Activated CD4-positive, alpha-beta T cell treated with anti-CD3 and anti-CD28 coated beads, Interleukin-2, Interleukin-6, amounts not matched to agents 100 ng/mL and 50 ng/mL, durations not matched to agents 16 hours and 8 hours (primary cell): ENCODE results near the gene OR4F17.
"Not testable (repeated sequence)": the region's sequence is repeated elsewhere in the genome, so short reads cannot be mapped to it uniquely, and the experiment has no call there.

ENCODE experiments used
- DNase-seq: peaks from one replicate; pipeline ENCODE4 v3.0.0-alpha.2; 2020

Gene OR4F17

GRCh38 chr19:106804-107203 is at the start of gene OR4F17:
Gene OR4F17 (plus strand): TSS chr19:107104. CDS start chr19:110679, 3,575 bp downstream.
- DNase-seq = not testable (repeated sequence)

GRCh38 chr19:70793-71192 is 36.1 kb upstream of the OR4F17 start:
- peak; percentile 19 for DNase-seq

- DNase-seq = not testable (repeated sequence)
Measured at GRCh38 chr19:82864-83263, 24.0 kb upstream of the OR4F17 start.

GRCh38 chr19:83626-84025 is 23.3 kb upstream of the OR4F17 start:
- DNase-seq = not testable (repeated sequence)

GRCh38 chr19:90678-91077 is 16.2 kb upstream of the OR4F17 start:
- not testable (repeated sequence) for DNase-seq

- not testable (repeated sequence) for DNase-seq
Measured at GRCh38 chr19:94794-95193, 12.1 kb upstream of the OR4F17 start.

- not testable (repeated sequence) for DNase-seq
Measured at GRCh38 chr19:97647-98046, 9.3 kb upstream of the OR4F17 start.

- not testable (repeated sequence) for DNase-seq
Measured at GRCh38 chr19:120443-121140, 13.7 kb downstream of the OR4F17 start.
